K562 (cell line): ENCODE measurements around the gene DDX51.

ENCODE experiments used
- CEBPG ChIP-seq, 3 experiments: fragments of 200-800 bp in 1 of 3; sonication (Bioruptor generic) in 1 of 3; sonication (generic) in 1 of 3; formaldehyde crosslinking in 1 of 3; IDR thresholded peaks in 2 of 3; conservative IDR thresholded peaks in 1 of 3; 2 replicates each; pipeline versions ENCODE4 v1.6.1 to v1.8.0; 2016 to 2022; ENCODE audit warnings: missing compliant biosample characterization in 2 of 3, missing genetic modification characterization in 2 of 3, mild to moderate bottlenecking in 1 of 3, missing genetic modification reagents in 1 of 3
- CREB1 ChIP-seq, 2 experiments: sonication (generic) in 1 of 2; formaldehyde crosslinking in 1 of 2; IDR thresholded peaks; 2 replicates each; pipeline versions ENCODE4 v1.6.1 to v1.8.0; 2012 to 2022; ENCODE audit warnings: inconsistent platforms in 1 of 2, mild to moderate bottlenecking in 1 of 2, missing genetic modification reagents in 1 of 2, moderate library complexity in 1 of 2
- FOXA3 ChIP-seq, 2 experiments: fragments of 450-650 bp in 1 of 2; sonication (generic) in 1 of 2; formaldehyde crosslinking; IDR thresholded peaks in 1 of 2; conservative IDR thresholded peaks in 1 of 2; 2 replicates each; pipeline versions ENCODE4 v1.4.0 to v1.8.0; 2020 to 2022; ENCODE audit warnings: mild to moderate bottlenecking in 2 of 2, missing genetic modification reagents in 1 of 2
- GABPA ChIP-seq: fragments of 200-800 bp; sonication (Bioruptor generic); conservative IDR thresholded peaks from 2 replicates; pipeline ENCODE4 v1.6.1; 2016; ENCODE audit warnings: low read depth, missing genetic modification characterization, missing compliant biosample characterization
- MAFK ChIP-seq: IDR thresholded peaks from 2 replicates; pipeline ENCODE4 v1.6.1; 2011; ENCODE audit warnings: low read length, improper control_type of control experiment
- NFE2 ChIP-seq: IDR thresholded peaks from 2 replicates; pipeline ENCODE4 v1.6.1; 2014; ENCODE audit warnings: antibody characterized with exemption, low read depth
- SREBF2 ChIP-seq: sonication (generic); formaldehyde crosslinking; IDR thresholded peaks from 2 replicates; pipeline ENCODE4 v1.4.0; 2020; ENCODE audit warnings: mild to moderate bottlenecking, missing genetic modification reagents
- ZNF695 ChIP-seq: fragments of 450-650 bp; formaldehyde crosslinking; IDR thresholded peaks from 2 replicates; pipeline ENCODE4 v1.4.0; 2020; ENCODE audit warnings: mild to moderate bottlenecking, moderate library complexity
- TF ChIP-seq, protein P1 (sequence below): sonication (generic); formaldehyde crosslinking; IDR thresholded peaks from 2 replicates; pipeline ENCODE4 v1.8.1; 2023; ENCODE audit warnings: mild to moderate bottlenecking, missing genetic modification reagents, moderate library complexity
- TF ChIP-seq, protein P2 (sequence below), 3 experiments: IDR thresholded peaks in 2 of 3; conservative IDR thresholded peaks in 1 of 3; 2 replicates each; pipeline ENCODE4 v1.5.1; 2011 to 2012; ENCODE audit warnings: low read length in 3 of 3, mild to moderate bottlenecking in 3 of 3, control low read depth in 2 of 3, improper control_type of control experiment in 1 of 3, inconsistent platforms in 1 of 3, low read depth in 1 of 3, mixed read lengths in 1 of 3, moderate library complexity in 1 of 3; ENCODE audit not compliant: insufficient read depth in 2 of 3

DNA sequence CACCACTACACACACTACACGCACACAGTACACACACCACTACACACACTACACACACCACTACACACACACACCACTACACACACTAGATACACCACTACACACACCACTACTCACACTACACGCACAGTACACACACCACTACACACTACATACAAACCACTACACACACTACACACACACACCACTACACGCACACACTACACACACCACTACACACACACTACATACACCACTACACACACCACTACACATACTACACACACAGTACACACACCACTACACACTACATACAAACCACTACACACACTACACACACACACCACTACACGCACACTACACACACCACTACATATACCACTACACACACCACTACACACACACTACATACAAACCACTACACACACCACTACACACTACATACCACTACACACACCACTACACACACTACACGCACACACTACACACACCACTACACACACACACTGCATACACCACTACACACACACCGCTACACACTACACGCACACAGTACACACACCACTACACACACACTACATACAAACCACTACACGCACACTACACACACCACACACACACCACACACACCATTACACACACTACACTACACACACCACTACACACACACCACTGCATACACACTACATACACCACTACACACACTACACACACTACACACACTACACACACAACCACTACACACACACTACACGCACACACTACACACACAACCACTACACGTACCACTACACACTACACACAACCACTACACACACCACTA is 11.9 kb upstream of the DDX51 start:
- no peak for TF ChIP-seq SREBF2 (CRISPR knock-in tag)
- no peak for TF ChIP-seq CREB1 (IDR thresholded peaks at IDR 0.05)
- TF ChIP-seq CREB1 (CRISPR knock-in tag; IDR thresholded peaks at IDR 0.05), result no peak
- no peak for TF ChIP-seq CEBPG (CRISPR knock-in tag; IDR thresholded peaks at IDR 0.05)
- TF ChIP-seq CEBPG (tag; conservative IDR thresholded peaks at IDR 0.05 in 1 of 2, IDR thresholded peaks at IDR 0.05 in 1 of 2), result no peak
- TF ChIP-seq FOXA3 (CRISPR knock-in tag; conservative IDR thresholded peaks at IDR 0.05 in 1 of 2, IDR thresholded peaks at IDR 0.05 in 1 of 2), result no peak
- TF ChIP-seq GABPA (tag), result no peak
- TF ChIP-seq ZNF695 (CRISPR knock-in tag), result no peak
- TF ChIP-seq NFE2, result no peak
- TF ChIP-seq, protein P1, sequence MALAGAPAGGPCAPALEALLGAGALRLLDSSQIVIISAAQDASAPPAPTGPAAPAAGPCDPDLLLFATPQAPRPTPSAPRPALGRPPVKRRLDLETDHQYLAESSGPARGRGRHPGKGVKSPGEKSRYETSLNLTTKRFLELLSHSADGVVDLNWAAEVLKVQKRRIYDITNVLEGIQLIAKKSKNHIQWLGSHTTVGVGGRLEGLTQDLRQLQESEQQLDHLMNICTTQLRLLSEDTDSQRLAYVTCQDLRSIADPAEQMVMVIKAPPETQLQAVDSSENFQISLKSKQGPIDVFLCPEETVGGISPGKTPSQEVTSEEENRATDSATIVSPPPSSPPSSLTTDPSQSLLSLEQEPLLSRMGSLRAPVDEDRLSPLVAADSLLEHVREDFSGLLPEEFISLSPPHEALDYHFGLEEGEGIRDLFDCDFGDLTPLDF, result no peak
- no peak for TF ChIP-seq MAFK
- TF ChIP-seq, protein P2, sequence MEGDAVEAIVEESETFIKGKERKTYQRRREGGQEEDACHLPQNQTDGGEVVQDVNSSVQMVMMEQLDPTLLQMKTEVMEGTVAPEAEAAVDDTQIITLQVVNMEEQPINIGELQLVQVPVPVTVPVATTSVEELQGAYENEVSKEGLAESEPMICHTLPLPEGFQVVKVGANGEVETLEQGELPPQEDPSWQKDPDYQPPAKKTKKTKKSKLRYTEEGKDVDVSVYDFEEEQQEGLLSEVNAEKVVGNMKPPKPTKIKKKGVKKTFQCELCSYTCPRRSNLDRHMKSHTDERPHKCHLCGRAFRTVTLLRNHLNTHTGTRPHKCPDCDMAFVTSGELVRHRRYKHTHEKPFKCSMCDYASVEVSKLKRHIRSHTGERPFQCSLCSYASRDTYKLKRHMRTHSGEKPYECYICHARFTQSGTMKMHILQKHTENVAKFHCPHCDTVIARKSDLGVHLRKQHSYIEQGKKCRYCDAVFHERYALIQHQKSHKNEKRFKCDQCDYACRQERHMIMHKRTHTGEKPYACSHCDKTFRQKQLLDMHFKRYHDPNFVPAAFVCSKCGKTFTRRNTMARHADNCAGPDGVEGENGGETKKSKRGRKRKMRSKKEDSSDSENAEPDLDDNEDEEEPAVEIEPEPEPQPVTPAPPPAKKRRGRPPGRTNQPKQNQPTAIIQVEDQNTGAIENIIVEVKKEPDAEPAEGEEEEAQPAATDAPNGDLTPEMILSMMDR (IDR thresholded peaks at IDR 0.05 in 2 of 3, conservative IDR thresholded peaks at IDR 0.05 in 1 of 3; ENCODE audit: insufficient read depth in 2 of 3, low read depth in 1 of 3, low read length in 3 of 3), result no peak
